ENCODE data around the gene REC8.

Gene REC8

DNA sequence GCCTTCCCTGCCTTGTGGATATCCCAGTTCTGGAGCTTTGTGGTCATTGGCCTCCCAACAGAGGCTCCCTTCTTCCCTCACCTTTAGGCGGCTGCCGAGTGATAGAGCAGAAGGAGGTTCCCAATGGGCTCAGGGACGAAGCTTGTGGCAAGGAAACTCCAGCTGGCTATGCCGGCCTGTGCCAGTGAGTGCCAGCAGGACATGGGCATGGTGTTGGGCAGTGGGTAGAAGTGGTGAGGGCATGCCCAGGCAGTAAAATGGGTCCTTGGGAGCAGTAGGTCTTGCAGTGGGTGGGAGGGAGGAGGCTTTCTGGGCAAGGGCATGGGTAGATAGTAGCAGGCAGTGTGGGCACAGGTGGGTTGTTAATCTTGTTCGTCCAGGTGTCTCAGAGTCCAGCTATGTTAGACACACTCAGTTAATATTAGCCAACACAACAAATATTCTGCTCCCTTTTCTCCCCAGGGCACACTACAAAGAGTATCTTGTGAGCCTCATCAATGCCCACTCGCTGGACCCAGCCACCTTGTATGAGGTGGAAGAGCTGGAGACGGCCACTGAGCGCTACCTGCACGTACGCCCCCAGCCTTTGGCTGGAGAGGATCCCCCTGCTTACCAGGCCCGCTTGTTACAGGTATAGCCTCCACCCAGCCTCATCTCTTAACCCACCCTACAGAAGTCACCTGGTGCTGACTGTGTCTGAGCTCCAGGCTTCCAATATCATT lies 11.9 kb upstream of the REC8 start:
- DNase-seq (ENCODE audit: low read depth): no peak

DNA sequence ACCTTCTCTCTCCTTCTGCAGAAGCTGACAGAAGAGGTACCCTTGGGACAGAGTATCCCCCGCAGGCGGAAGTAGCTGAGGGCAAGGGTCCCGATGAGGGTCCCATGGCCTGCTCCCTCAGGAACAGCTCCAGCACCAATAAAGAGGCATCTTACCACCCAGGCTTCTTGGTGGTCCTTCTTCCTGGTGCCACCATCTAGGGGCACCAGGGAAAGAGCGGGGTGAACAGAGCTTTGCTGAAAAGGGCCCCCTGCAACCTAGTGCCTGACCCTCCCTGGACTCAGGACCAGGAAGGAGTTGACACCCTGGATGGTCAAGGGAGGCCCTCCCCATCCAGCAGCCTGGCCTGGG lies 11.4 kb upstream of the REC8 start:
- no peak for DNase-seq (ENCODE audit: low read depth)

DNA sequence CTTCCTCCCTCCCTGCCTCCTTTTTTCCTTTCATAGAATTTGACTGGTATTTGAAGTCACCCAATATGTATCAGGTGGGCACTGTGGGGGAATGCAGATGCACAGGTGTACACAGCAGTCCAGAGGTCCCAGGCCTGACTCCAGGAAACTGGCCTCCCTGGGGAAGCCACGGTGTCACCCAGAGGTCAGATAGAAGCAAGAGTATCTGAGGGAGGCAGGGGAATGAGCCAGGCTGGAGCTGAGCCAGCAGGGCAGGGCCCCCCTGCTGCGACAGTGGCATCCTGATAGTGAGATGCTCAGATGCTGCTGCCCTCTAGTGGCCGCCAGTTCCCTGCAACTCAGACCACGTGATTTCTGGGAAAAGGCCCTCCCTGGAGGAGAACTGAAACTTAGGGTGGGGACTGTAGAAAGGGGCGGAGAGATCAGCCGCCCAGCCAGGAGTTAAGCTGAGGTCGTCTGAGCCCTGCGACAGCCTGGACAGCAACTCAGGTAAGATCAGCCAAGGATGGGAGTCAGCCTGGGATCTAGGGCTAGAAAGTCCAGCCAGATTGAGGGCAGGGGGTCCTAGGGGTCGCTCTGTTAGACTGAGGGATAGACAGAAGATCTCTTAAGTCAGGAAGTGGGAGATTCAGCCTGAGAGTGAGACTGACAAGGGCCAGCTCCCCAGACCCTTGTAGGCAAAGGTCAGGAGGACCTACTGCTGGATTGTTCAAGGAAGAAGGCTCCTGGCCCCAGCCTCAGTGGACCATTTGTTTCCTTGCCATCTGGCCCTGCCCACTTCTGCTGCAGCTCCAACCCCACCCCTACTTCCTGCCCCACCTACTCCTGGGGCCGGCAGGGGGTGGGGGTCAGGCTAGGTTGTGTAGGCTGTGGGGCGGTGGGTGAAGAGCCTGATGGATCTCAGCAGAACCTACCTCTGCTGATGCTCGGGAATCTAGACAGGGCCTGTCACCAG lies 10.8 kb upstream of the REC8 start, which contains the start of gene IRF9:
Gene IRF9 (plus strand): TSS at position 416 of the 955 bp plus-strand sequence. CDS start 880 bp downstream, outside the sequence.
- peak; percentile 92 for DNase-seq (ENCODE audit: low read depth)

- no peak for DNase-seq (ENCODE audit: low read depth)
These were observed 9.8 kb upstream of the REC8 start for GRCh38 chr14:24162093-24162492.

GRCh38 chr14:24164518-24164991 lies 7.3 kb upstream of the REC8 start:
- no peak for DNase-seq (ENCODE audit: low read depth)

DNA sequence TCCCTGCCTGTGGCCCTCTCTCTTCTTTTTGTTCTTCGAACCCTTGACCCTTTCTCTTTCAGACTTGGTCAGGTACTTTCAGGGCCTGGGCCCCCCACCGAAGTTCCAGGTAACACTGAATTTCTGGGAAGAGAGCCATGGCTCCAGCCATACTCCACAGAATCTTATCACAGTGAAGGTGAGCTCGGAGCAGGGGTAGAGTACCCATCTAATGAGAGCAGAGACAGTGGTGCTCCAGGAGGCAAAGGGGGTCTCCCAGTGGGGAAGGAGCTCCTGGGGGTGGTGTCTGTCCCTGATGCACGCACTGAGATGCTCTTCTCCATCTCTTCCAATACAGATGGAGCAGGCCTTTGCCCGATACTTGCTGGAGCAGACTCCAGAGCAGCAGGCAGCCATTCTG lies 6.1 kb upstream of the REC8 start:
- DNase-seq (ENCODE audit: low read depth): no peak

- no peak for DNase-seq (ENCODE audit: low read depth)
These were observed 4.3 kb upstream of the REC8 start for GRCh38 chr14:24167469-24168114.

DNA sequence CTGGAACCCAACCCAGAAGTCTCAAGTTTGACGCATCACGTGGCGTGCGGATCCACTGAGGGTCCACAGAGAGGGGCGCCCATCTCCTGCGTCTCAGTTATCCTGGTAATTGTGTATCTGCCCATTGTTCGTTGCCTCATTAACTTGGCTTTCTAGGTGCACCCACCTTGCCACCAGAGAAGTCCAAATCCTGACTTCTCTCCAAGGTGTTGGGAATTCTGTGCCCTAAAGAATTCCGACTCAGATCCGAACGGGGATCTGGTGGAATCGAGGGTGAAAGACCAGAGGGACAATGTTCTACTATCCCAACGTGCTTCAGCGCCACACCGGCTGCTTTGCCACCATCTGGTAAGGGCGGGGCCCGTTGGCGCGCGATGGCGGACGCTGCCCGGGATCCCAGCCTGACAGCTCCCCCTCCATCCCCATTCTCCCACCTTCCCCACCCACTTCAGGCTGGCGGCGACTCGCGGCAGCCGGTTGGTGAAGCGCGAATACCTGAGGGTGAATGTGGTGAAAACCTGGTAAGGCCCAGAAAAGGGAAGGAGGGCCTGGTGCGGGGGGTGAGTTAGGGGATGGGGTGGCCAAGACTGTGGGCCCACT lies 481 bp downstream of the REC8 start:
- no peak for DNase-seq (ENCODE audit: low read depth)

GRCh38 chr14:24172871-24173281 lies 996 bp downstream of the REC8 start:
- no peak for DNase-seq (ENCODE audit: low read depth)

DNA sequence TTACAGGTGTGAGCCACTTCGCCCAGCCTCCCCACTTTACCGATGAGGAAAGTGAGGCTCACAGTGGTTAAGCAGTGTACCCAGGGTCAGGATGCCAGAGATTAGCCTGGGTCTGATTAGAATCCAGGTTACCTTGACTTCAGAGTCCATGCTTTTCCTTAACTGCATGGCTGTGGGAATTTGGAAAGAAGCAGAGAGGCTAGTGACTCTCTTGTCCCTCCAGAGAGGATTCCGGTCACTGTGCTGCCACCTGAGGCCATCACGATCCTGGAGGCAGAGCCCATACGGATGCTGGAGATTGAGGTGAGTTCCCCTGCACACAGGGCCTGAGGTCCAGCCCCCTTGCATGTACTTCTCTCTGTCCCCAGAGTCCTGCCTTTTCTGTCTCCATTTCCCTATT lies 4.7 kb downstream of the REC8 start:
- no peak for DNase-seq (ENCODE audit: low read depth)

- DNase-seq (ENCODE audit: low read depth): no peak
These were observed 5.4 kb downstream of the REC8 start for GRCh38 chr14:24177041-24177825.

- DNase-seq (ENCODE audit: low read depth): no peak
These were observed 6.0 kb downstream of the REC8 start for GRCh38 chr14:24177891-24178290.

DNA sequence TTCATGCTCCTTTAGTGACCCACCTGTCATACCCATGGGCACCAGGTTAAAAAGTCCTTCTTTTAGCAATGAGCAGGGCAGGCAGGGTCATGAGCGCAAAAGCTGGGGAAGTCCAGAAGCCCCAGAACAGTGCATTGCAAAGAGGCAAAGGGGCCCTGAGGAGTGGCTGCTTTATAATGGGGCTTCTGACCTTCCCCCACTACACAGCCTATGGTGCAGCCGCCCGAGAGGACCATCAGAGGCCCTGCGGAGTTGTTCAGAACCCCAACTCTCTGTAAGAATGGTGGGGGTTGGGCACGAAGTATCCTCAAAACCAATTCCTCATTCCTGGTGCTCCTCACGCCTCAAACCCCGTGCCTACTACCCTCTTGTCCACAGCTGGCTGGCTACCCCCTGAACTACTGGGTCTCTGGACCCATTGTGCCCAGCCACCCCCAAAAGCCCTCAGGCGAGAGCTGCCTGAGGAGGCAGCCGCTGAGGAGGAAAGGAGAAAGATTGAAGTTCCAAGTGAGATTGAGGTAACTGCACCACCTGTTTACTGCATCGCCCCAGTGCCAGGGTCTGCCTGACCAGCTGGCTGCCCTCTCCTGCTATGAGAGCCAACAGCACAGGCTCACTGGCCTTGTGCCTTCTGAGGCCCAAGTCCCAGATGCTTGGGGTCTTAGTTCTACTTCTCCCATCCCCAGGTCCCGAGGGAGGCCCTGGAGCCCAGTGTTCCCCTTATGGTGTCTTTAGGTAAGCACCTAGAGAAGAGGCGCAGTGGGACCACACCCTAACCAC lies 6.7 kb downstream of the REC8 start:
- DNase-seq (ENCODE audit: low read depth): no peak

GRCh38 chr14:24179294-24179960 lies 7.5 kb downstream of the REC8 start:
- DNase-seq (ENCODE audit: low read depth): no peak

GRCh38 chr14:24179961-24180796 lies 8.3 kb downstream of the REC8 start:
- DNase-seq (ENCODE audit: low read depth): no peak

DNA sequence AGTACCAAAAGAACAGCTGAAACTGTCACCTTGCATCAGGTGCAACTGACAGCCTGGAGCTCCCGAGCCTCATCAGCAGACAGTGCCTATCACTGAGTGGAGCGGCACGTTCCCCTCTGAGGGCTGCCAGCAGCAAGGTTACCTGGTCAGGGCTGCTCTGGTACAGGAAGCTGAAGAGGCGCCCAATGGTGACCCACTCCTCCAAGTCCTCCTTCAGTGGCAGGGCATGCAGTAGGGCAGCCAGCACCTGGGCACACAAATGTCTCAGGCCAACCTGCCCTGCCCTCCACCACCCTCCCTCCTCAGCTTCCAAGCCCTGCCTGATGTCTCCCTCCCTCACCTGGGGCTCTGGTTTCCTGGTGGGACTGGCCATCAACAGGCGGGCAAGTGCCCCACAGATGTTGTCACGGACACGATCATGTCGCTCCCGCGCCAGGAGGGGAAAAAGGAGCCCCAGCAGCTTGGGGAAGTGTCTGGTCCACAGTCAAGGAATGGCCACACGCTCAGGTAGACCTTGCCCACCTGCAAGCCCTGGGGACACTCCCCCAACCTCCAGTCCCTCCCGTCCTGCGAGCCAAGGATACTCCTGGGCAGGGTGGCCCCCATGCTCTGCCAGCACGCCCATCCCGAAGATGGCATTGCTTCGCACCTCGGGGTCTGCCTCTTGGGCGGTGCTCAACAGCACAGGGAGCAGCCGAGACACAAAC lies 9.6 kb downstream of the REC8 start:
- DNase-seq (ENCODE audit: low read depth): no peak

- no peak for DNase-seq (ENCODE audit: low read depth)
These were observed 10.4 kb downstream of the REC8 start for GRCh38 chr14:24182110-24182882.
